GM12878 (cell line): Measurements from ENCODE around the gene FADD. TPM values are rescaled to one million over a fixed set of nuclear protein-coding genes. Genes with fewer than 3 reads are reported as not detected.

ENCODE experiments used
- ATAC-seq: fragments of 200-7000 bp; cut with Tn5 transposase; 3 replicates; pipeline ENCODE4 v1.9.1; 2020; ENCODE audit warnings: mild to moderate bottlenecking, moderate library complexity
- BruUV-seq: library from RNA; stranded (reverse); fragments of 400-500 nt; replicated peaks from 2 replicates; lab custom pipeline; 2021; lab: Mats Ljungman, UMichigan
- CTCF ChIA-PET: fragments of 300-600 bp; sonication (Branson Sonifier 250); formaldehyde crosslinking; extraction: SDS; loops from one replicate; lab custom pipeline; 2021; ENCODE audit warnings: inconsistent platforms; lab: Yijun Ruan, JAX
- POLR2A ChIA-PET: fragments of 350-600 bp; formaldehyde crosslinking; extraction: SDS; loops from one replicate; lab custom pipeline; 2021; ENCODE audit warnings: inconsistent platforms; lab: Charles Lee
- RAD21 ChIA-PET: fragments of 300-600 bp; sonication (Branson Sonifier 250); formaldehyde crosslinking; loops from one replicate; lab custom pipeline; 2023; ENCODE audit warnings: antibody characterized with exemption; ENCODE audit not compliant: unreplicated experiment; lab: Charles Lee
- SMC1A ChIA-PET: fragments of 300-600 bp; sonication (Branson Sonifier 250); formaldehyde crosslinking; loops from one replicate; lab custom pipeline; 2023; ENCODE audit not compliant: unreplicated experiment, uncharacterized antibody; lab: Charles Lee
- DNase-seq: peaks from one replicate; pipeline ENCODE4 v3.0.0-alpha.2; 2011; ENCODE audit warnings: low read depth, low spot score
- FAIRE-seq: peaks from 3 replicates; lab custom pipeline; 2011; peaks lifted over from hg19 to GRCh38; lab: Jason Lieb, UNC
- H2AFZ ChIP-seq: 2 replicates; pipeline ENCODE4 v1.6.0; 2011; ENCODE audit warnings: low read depth, low read length, control low read depth; ENCODE audit not compliant: control insufficient read depth
- H3K27ac ChIP-seq: 2 replicates; pipeline ENCODE4 v1.5.1; 2011; ENCODE audit warnings: control low read depth; ENCODE audit not compliant: control insufficient read depth, insufficient read depth
- H3K27me3 ChIP-seq, 2 experiments: replicated peaks in 1 of 2; 2 replicates each; pipeline versions ENCODE4 v1.6.0 to v1.6.1; 2011; ENCODE audit warnings: low read length in 1 of 2; ENCODE audit not compliant: control insufficient read depth in 2 of 2, insufficient read depth in 2 of 2
- H3K36me3 ChIP-seq, 2 experiments: 2 replicates each; pipeline ENCODE4 v1.5.1; 2011; ENCODE audit warnings: low read length in 1 of 2; ENCODE audit not compliant: control insufficient read depth in 2 of 2, insufficient read depth in 2 of 2
- H3K4me1 ChIP-seq: 2 replicates; pipeline ENCODE4 v1.6.1; 2011; ENCODE audit warnings: mild to moderate bottlenecking, low read length, moderate library complexity, mixed read lengths; ENCODE audit not compliant: control insufficient read depth, insufficient read depth
- H3K4me2 ChIP-seq: 2 replicates; pipeline ENCODE4 v1.6.0; 2011; ENCODE audit warnings: control low read depth; ENCODE audit not compliant: control insufficient read depth, insufficient read depth
- H3K4me3 ChIP-seq: fragments of 200-600 bp; sonication (generic); 2 replicates; pipeline ENCODE4 v1.5.1; 2016
- H3K79me2 ChIP-seq: 2 replicates; pipeline ENCODE4 v1.6.0; 2011; ENCODE audit warnings: low read length; ENCODE audit not compliant: control insufficient read depth, insufficient read depth
- H3K9ac ChIP-seq: 2 replicates; pipeline ENCODE4 v1.8.0; 2011; ENCODE audit warnings: low read length, control low read depth, mixed read lengths; ENCODE audit not compliant: control insufficient read depth, insufficient read depth
- H3K9me3 ChIP-seq: replicated peaks from 3 replicates; pipeline ENCODE4 v1.5.1; 2011; ENCODE audit warnings: mild to moderate bottlenecking, low read length; ENCODE audit not compliant: control insufficient read depth, insufficient read depth
- H4K20me1 ChIP-seq: 2 replicates; pipeline ENCODE4 v1.6.0; 2011; ENCODE audit not compliant: control insufficient read depth, insufficient read depth
- MEF2A ChIP-seq: IDR thresholded peaks from 2 replicates; pipeline ENCODE4 v1.6.1; 2011; ENCODE audit warnings: low read depth, mild to moderate bottlenecking, low read length, moderate library complexity; ENCODE audit not compliant: insufficient read depth
- MEF2B ChIP-seq: fragments of 450-650 bp; IDR thresholded peaks from 2 replicates; pipeline ENCODE4 v1.6.1; 2018; ENCODE audit warnings: mild to moderate bottlenecking, moderate library complexity; ENCODE audit not compliant: partially characterized antibody, poor library complexity, severe bottlenecking
- WGBS: methylation state at CpG from one replicate; pipeline ENCODE4 v1.1.6; 2016; ENCODE audit warnings: low lambda C conversion rate; ENCODE audit not compliant: insufficient replicate concordance, insufficient coverage; ENCODE audit errors: missing lambda C conversion rate; 5-methylcytosine and 5-hydroxymethylcytosine counted together
- in situ Hi-C: fragments of 300-500 bp; cut with MboI; formaldehyde crosslinking; loops from 9 replicates; pipeline ENCODE4 v1.14.3; 2018; ENCODE audit warnings: mixed read lengths
- intact Hi-C: fragments of 100-400 bp; cut with micrococcal nuclease; formaldehyde crosslinking; loops from one replicate; pipeline ENCODE4 v1.14.2; 2022; ENCODE audit not compliant: unreplicated experiment
- polyA plus RNA-seq, 11 experiments: library from polyadenylated mRNA; depleted of rRNA in 4 of 11; unstranded in 6 of 11; stranded (reverse) in 5 of 11; fragments of >200 nt; fragmentation: Nextera tagmentation in 4 of 11; fragmentation: Illumina TruSeq in 1 of 11; extraction: Ambion mirVana in 4 of 11; extraction: Trizol in 1 of 11; gene quantifications; 1 replicate in 1 of 11; 2 replicates in 10 of 11; pipeline versions ENCODE4 v1.2.1 to v1.2.3, GENCODE V29; 2011 to 2016; ENCODE audit warnings: inconsistent platforms in 2 of 11, missing spikeins in 2 of 11, low read depth in 1 of 11
- total RNA-seq, 4 experiments: library from RNA; depleted of rRNA in 3 of 4; stranded (reverse); fragments of >200 nt in 3 of 4; fragmentation: Illumina TruSeq in 1 of 4; extraction: Trizol in 1 of 4; gene quantifications; 2 replicates each; pipeline versions ENCODE4 v1.2.1 to v1.2.3, GENCODE V29; 2013 to 2021

Gene FADD
- total and polyA plus RNA-seq, 10 of the 15 experiments (the other 5 are each of a cell fraction or from before 2014, with no cell fraction given), result 0.32 to 38.7 (median 21.8) TPM

- no peak overlapping the region for H3K4me3 ChIP-seq
- FAIRE-seq (no peak), ATAC-seq (no peak), DNase-seq (no peak)
- TF ChIP-seq MEF2A, result no peak
- ChIA-PET SMC1A (interaction anchor here (0.6 kb wide), 1 partner anchor 1876 kb away, joined by 3 read pairs; no protein-coding TSS in a partner anchor), POLR2A (no interaction called here), CTCF (no interaction called here), RAD21 (no interaction called here)
- 31% methylated on average over 6 of the region's 6 CpGs for WGBS
- no TSS peak for BruUV-seq
- no peaks in the 10 kb centered on the region for H3K36me3 ChIP-seq
- H3K79me2 ChIP-seq, result no peaks in the 10 kb centered on the region
- no peaks in the 10 kb centered on the region for H3K4me1 ChIP-seq
- no peak overlapping the region for H3K27ac ChIP-seq
- no peak overlapping the region for H3K9ac ChIP-seq
- intact Hi-C loops, result no loop called here
- H4K20me1 ChIP-seq, result no peaks in the 10 kb centered on the region
- H3K4me2 ChIP-seq, result no peak overlapping the region
- H2AFZ ChIP-seq, result no peak overlapping the region
- in situ Hi-C loops, result no loop called here
- no peaks in the 10 kb centered on the region for H3K9me3 ChIP-seq
- no peaks in the 10 kb centered on the region; a peak in 1 of 4 replicates for H3K27me3 ChIP-seq
These were observed 34.7 kb upstream of the FADD start for GRCh38 chr11:70168405-70168754.

GRCh38 chr11:70169127-70169526, 34.0 kb upstream of the FADD start:
- BruUV-seq, result no TSS peak
- RAD21 ChIA-PET, result no interaction called here
- TF ChIP-seq MEF2B, result no peak
- H3K27me3 ChIP-seq, result no peaks in the 10 kb centered on the region; a peak in 1 of 4 replicates
- SMC1A ChIA-PET, result no interaction called here
- no peak overlapping the region for H3K27ac ChIP-seq
- H2AFZ ChIP-seq, result no peak overlapping the region
- H3K9me3 ChIP-seq, result no peaks in the 10 kb centered on the region
- in situ Hi-C loops (no loop called here), intact Hi-C loops (no loop called here)
- H4K20me1 ChIP-seq, result no peaks in the 10 kb centered on the region
- no peaks in the 10 kb centered on the region for H3K79me2 ChIP-seq
- H3K4me3 ChIP-seq, result no peak overlapping the region
- POLR2A ChIA-PET, result no interaction called here
- 30% methylated on average over 9 of the region's 11 CpGs for WGBS
- DNase-seq, result no peak
- no peaks in the 10 kb centered on the region for H3K36me3 ChIP-seq
- H3K4me2 ChIP-seq, result no peak overlapping the region
- H3K4me1 ChIP-seq, result no peaks in the 10 kb centered on the region
- FAIRE-seq, result no peak
- CTCF ChIA-PET, result no interaction called here
- no peak overlapping the region for H3K9ac ChIP-seq
- no peak for ATAC-seq
